Activated naive CD4-positive, alpha-beta T cell treated with Interleukin-2 at 50 U/mL for 16 hours (primary cell): Measurements from ENCODE around the gene LMO4.
A peak's percentile ranks its signal among the peaks of the same experiment; 100 is the strongest.

Experiments
- DNase-seq: peaks from one replicate; pipeline ENCODE4 v3.0.0-alpha.2; 2020

Gene LMO4

DNA sequence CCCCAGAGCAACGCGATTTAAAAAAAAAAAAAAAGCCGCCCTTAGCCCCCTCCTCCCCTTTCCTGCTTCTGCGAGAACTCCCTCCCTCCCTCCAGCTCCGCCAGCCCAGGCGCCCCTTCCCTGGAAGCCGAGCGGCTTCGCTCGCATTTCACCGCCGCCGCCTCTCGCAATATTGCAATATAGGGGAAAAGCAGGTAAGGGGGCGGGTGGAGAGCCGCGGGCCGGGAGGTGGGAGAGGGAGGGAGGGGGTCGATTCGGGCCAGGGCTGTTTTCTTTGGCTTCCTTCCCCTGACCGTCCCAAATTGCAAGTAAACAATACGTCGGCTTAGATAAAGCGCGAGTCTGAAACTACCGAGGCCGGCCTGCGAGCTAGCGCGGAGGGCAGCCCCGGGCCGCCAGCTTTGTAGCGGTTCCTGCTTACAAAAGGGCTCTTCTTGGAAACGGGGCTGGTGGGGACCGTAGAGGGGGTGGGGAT, 408 bp downstream of the LMO4 start:
- peak; percentile 51 for DNase-seq

DNA sequence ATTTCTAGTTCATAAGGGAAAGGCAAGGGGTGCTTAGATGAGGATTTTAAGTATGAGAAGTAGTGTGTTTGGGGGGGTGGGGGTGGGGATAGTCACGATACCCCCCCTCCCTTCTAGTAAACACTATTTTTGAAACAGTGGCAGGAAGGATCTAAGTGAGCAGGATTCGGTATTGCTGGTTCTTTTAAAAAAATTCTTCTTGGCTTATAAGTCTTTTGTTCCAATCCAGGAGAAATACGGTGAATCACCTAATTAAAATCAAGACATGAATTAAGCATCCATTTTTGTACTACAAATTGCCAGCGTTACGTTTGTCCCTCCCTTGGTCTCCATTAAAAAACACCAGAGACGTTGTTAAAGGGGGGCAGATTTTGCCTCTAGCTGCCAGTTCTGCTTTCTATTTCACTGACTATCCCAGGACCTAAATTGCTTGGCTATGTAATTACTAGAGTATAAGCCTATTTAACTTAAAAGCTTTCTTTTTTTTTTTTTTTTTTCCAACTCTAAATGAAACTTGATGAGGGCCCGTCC, 911 bp downstream of the LMO4 start:
- no peak for DNase-seq

GRCh38 chr1:87330057-87330884, 1.6 kb downstream of the LMO4 start:
- DNase-seq = no peak

- DNase-seq = no peak
These were observed 2.2 kb downstream of the LMO4 start for GRCh38 chr1:87330885-87331364.

GRCh38 chr1:87331365-87332241, 2.9 kb downstream of the LMO4 start:
- DNase-seq = peak; percentile 66

DNA sequence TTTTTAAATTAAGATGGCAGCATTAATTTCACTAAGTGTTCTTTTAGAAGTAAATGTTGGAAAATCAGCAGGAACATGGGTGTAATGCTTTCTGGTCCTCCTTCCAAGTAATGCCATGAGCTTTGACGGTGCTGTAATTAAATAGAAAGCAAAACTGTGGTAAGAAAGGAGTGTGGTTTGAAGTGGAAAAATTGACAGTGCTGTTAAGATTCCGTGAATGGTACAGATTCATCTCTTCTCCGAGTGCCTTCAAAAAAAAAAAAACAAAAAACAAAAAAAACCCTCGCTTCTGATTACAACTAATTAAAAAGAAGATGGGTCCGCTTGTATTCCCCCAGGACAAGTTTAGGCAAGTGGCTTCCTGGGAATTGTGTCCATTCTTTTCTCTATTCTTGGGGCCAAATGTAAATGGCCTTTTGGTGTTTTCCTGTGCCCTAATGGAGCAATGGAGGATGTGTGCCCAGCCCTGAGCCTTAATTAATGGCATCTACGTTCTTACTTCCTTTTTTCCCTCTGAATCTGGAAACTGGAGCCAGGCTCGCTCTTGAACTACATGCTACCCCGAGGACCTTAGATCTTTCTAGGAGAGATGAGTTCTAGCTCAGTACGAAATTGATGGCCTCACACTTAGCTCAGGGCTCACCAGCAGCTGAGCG, 5.1 kb downstream of the LMO4 start:
- DNase-seq = no peak

DNA sequence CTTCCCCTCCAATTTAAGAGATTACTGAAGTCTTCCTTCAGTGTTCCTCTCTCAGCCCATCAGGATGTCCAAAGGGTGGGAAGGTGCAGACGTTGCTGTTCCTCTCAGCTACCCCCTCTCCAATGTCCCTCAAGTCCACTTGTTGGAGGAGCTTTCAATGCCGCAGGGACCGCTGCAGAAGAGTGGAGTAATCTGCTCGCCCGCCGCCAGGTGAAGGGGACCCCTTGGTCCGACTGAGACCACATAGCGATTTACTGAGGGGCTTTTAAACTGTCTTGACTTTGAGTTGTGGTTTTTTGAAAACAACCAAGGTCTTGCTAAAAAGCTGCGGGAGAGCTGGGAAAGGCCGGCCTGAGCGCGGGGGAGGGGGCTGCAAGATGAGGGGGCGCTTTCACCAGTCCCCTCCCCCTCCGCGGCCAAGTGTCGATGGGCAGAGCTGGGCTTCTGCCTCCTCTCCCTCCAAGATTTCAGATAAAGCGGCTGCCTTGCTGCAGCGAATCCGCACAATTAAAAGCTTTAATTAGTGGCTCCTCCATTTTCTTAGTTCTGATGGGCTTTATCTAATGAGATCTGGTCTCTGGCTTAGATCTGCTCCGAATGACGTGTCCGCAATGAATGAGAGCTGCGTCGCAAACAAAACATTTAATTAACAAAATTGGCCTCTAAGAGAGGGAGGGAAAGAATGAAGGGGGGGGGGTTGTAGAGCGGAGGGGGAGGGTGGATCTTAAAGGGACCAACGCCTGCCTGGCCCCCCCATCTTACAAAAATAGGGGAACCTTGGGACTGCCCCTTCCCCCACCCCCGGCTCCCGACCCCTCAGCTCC, 5.9 kb downstream of the LMO4 start:
- DNase-seq = no peak

DNA sequence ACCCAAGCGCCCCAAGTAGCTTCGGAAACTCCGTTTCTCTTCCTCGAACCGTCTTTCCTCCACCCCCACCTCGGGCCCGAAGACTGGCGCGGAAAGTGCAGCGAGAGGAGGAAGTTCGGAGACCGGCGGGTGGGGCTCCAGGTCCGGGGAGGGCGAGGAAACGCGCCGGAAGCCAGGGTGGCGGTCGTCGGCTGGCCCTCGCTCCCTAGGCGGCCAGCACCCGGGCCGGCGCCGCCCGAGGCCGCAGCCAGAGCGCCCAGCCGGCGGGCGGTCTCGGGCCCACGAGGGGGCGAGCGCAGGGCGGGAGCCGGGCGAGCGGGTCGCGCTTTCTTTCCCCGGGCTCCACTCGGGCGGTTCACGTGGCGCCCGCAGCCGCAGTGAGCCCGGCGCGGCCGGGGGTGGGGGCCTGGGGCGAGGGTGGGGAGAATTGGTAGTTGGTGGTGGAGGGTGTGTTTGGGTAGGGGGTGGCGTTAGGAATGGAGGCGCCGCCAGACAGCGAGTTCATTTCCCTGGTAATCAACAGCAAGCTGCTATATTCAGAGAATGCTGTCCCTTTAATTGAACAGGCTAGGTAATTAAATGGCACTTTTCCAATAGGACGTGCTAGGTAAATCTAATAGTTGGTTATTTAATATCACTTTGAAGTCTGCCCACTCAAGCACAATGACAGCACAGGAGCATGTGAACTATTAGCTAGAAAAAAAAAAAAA, 6.7 kb downstream of the LMO4 start:
- DNase-seq = peak; percentile 70

DNA sequence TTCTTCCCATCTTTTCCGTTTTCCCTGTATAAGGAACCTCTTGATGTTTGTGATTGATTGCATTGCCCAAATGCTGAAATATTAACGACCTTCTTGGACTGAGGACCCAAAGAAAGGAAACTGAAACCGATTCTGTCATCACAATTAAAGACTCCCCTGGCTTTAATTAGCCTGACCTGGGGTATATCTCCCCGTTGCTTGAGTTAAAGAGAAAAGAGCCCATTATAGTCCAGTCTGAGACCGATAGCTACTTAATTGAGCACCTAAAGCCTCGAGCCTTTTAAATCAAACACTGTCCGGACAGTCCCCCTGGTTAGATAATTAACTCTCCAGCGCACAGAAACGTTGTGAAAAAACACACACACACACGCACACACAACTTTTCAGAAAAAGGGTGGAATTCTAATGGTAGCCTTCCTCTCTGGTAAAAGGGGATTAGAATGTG, 8.0 kb downstream of the LMO4 start:
- DNase-seq = no peak

DNA sequence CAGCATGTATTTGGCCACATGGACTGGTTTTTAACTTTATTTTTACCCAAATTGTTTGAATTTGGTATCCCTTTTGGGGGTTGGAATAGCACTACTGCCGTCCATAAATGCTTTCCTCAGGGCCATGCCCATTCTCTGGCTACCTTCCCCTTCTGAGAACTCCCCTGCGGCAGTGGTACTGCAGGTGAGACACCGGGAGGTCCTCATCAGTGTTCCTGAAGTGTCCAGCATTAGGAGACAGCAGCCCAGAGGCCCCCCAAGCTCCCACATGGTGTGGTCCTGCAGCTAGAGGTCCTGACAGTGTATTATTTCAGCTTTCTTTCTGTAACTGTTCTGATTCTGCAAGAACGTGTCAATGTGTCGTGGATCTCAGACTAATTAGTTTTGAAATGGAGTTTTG, 8.9 kb downstream of the LMO4 start:
- no peak for DNase-seq

DNA sequence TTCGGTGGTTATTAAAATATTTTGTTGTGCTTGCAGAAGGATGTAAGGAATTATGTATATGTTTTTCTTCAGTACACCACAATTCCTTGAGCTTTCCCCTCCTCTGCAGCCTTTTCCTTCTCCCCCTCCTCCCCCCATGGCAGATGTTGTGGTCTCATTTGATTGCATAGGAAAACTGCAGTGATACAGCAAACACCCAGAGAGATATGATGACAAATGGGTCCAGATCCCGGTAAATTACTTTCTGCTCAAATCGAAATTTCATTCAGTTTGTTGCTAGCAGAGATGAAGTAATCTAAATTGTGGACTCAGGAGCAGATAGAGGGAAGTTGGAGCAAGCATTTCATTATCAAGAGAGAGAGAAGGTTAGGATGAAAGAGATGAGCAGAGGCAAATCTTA, 9.9 kb downstream of the LMO4 start:
- no peak for DNase-seq

DNA sequence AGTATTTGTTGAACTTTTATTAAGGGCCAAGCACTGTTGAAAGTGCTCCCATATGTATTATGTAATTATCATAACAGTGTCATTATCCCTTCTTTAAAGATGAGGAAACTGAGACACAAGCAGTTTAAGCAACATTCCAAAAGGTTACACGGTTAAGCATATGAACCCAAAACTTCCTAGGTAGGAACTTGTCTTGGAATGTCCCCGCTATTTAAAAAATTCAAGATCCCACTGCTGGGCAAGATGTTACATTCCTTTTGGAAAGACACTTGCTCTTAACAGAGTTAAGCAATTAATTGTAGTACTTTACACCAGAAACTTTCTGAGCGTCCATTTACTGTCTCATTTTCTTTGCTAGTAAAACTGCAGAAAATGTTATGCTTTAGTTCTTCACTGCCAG, 15.6 kb downstream of the LMO4 start:
- no peak for DNase-seq

DNA sequence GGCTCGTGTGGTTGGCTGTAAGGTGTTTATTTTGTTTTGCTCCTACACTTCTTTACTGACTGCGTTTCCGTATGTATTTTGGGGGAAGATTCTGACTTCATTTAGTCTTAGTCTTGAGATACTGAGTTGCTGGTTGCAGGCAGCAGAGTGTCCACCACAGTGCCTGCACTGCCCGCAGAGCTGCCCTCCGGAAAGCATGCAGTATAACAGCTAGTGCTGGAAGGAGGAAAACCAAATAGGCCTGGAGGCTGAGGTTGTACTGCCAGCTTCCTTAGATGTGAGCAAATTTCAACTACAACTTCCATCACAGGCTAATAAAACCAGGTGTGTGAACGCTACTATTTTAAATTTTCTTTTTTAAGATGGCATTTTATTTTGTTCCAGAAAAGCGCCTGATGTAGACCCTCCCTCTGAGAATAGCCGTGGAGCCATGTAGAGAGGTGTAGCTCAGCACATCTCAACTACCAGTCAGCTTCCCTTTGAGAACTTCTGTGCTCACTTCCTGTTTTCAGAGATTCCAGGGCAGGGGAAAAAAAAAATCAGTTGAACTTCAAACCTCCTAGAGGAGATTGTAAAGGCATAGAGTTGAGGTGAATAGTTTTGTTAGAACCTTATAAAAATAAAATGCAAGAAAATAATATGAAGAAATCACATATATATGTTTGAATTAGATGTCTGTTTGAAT, 17.6 kb downstream of the LMO4 start:
- DNase-seq = no peak

DNA sequence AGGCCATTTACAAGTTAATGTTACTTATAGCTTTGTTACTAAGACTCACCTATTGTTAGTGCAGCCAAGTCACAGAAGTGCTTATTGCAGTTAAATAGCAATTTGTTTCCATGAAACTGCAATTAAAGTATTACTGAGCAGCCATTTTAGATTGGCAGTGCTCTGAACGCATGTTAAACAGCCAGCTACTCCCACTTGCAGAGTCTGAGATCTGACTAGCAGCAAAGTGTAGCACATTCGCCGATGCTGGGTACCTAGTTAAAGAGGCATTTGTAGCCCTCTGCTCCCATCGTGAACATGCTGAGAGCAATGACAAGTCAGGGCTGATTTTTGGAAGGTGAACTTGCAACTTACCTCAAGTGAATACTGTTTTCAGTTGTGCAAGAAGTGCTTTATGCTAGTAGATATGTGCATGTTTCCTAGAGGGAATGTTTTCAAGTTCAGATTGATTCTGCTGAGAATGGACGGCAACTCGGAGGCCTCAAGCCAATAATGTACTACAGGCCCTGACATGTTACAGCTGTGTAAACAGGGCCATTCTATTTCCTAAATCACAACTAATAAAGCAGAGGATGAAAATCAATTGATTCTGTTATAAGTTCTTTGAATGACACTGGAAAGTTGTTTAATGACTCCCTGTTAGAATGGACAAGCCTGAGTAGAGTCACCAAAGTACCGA, 19.8 kb downstream of the LMO4 start:
- no peak for DNase-seq

- no peak for DNase-seq
These were observed 20.4 kb downstream of the LMO4 start for GRCh38 chr1:87349036-87349435.

DNA sequence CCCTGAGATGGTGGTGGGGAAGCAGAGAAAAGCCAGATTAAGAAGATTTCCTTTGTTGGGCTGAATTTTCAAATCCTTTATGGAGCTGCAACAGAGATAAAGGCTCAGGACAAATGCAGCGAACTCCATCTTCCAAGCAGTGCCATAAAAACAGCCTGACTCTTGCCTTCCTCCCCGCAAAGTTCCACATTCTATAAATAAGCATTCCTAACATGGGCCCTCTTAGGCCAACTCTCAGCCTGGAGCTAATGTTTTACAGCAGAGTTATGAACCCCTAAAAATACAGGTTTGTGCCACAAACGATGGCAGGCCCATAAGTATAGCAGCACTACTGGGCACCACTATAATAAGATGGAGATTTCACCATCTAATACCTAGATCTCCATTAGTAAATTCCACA, 27.2 kb downstream of the LMO4 start:
- DNase-seq = no peak

- DNase-seq = no peak
These were observed 27.9 kb downstream of the LMO4 start for GRCh38 chr1:87356591-87356990.

DNA sequence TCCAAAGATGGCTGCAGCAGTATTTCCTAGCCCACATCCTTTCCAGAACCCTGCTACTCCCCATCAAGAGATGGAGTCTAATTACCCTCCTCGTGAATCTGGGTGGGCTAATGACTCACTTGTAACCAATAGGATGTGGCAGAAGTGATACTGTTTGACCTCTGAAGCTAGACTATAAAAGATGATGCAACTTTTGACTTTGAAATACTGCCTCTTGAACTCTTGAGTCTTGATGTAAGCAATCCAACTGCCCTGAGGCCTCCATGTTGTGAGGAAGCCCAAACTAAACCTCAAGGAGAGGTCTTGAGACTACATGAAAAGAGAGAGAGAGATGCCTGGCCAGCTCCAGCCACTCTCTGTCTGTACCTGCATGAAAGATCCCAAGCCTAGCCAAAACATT, 29.5 kb downstream of the LMO4 start:
- DNase-seq = no peak

DNA sequence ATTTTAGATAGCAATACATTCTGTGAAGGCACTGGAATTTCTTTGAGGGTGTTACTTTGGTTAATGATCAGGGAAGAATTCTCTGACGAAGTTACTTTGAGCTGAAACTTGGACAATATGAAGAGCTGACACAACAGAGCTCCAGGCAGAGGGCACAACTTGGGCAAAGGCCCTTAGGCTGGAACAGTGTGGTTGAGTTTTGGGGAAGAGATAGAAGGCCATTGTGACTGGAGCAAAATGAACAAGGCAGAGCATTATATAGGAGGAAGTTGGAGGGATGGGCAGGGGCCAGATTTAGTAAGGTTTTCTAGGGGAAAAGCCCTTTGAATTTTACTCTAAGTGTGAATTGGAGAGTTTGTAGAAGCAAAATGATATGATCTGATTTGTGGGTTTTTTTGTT, 30.9 kb downstream of the LMO4 start:
- DNase-seq = no peak
